ENCODE data around the gene MYO1B. TPM values are rescaled to one million over a fixed set of nuclear protein-coding genes. Genes with fewer than 3 reads are reported as not detected.

Gene MYO1B
- total and polyA plus RNA-seq, 2 donors (not counting 1 experiment from before 2014, with no cell fraction given), result 151 to 194 TPM

- TF ChIP-seq, protein P1, sequence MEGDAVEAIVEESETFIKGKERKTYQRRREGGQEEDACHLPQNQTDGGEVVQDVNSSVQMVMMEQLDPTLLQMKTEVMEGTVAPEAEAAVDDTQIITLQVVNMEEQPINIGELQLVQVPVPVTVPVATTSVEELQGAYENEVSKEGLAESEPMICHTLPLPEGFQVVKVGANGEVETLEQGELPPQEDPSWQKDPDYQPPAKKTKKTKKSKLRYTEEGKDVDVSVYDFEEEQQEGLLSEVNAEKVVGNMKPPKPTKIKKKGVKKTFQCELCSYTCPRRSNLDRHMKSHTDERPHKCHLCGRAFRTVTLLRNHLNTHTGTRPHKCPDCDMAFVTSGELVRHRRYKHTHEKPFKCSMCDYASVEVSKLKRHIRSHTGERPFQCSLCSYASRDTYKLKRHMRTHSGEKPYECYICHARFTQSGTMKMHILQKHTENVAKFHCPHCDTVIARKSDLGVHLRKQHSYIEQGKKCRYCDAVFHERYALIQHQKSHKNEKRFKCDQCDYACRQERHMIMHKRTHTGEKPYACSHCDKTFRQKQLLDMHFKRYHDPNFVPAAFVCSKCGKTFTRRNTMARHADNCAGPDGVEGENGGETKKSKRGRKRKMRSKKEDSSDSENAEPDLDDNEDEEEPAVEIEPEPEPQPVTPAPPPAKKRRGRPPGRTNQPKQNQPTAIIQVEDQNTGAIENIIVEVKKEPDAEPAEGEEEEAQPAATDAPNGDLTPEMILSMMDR (conservative IDR thresholded peaks at IDR 0.05 in 1 of 2, IDR thresholded peaks at IDR 0.05 in 1 of 2; ENCODE audit: low read depth in 1 of 2, low read length in 2 of 2), result no peak
- TF ChIP-seq EZH2 (IDR thresholded peaks at IDR 0.05; ENCODE audit: low read length, missing control alignments), result no peak
- no peaks in the 10 kb centered on the region for H4K20me1 ChIP-seq (ENCODE audit: control insufficient read depth, extremely low read depth, insufficient read depth, low read length)
- H2AFZ ChIP-seq (ENCODE audit: low read length), result no peak overlapping the region
- H3K4me3 ChIP-seq (replicated peaks in 1 of 4; ENCODE audit: control extremely low read depth in 1 of 4, insufficient read depth in 1 of 4, low read depth in 3 of 4, low read length in 4 of 4), result no peak overlapping the region
- H3K27ac ChIP-seq (ENCODE audit: insufficient read depth, low read length), result no peak overlapping the region
- no peaks in the 10 kb centered on the region for H3K27me3 ChIP-seq (ENCODE audit: control insufficient read depth, insufficient read depth, low read length)
- H3K79me2 ChIP-seq (ENCODE audit: control insufficient read depth, insufficient read depth, low read length), result no peaks in the 10 kb centered on the region
- DNase-seq (ENCODE audit: low read depth in 2 of 2), result peak; percentile 10 to 65
- no peaks in the 10 kb centered on the region for H3K36me3 ChIP-seq (ENCODE audit: control insufficient read depth, insufficient read depth, low read length)
- H3K4me1 ChIP-seq (ENCODE audit: control insufficient read depth, extremely low read depth, insufficient read depth, low read length), result no peaks in the 10 kb centered on the region
- no peak overlapping the region for H3K9ac ChIP-seq (ENCODE audit: insufficient read depth, low read length)
- H3K4me2 ChIP-seq (ENCODE audit: extremely low read depth, insufficient read depth, low read length), result peak overlapping the region; percentile 21
- H3K9me3 ChIP-seq (ENCODE audit: control insufficient read depth, insufficient read depth, low read depth, low read length), result no peaks in the 10 kb centered on the region
Observed at GRCh38 chr2:191441496-191442214, 196.5 kb downstream of the MYO1B start.

- no peak for DNase-seq (ENCODE audit: low read depth in 2 of 2)
- H3K4me1 ChIP-seq (ENCODE audit: control insufficient read depth, extremely low read depth, insufficient read depth, low read length), result no peaks in the 10 kb centered on the region
- H3K27ac ChIP-seq (ENCODE audit: insufficient read depth, low read length), result no peak overlapping the region
- no peak overlapping the region for H3K4me2 ChIP-seq (ENCODE audit: extremely low read depth, insufficient read depth, low read length)
- H3K27me3 ChIP-seq (ENCODE audit: control insufficient read depth, insufficient read depth, low read length), result no peaks in the 10 kb centered on the region
- H2AFZ ChIP-seq (ENCODE audit: low read length), result no peak overlapping the region
- H4K20me1 ChIP-seq (ENCODE audit: control insufficient read depth, extremely low read depth, insufficient read depth, low read length), result no peaks in the 10 kb centered on the region
- H3K4me3 ChIP-seq (replicated peaks in 1 of 4; ENCODE audit: control extremely low read depth in 1 of 4, insufficient read depth in 1 of 4, low read depth in 3 of 4, low read length in 4 of 4), result no peak overlapping the region
- no peaks in the 10 kb centered on the region for H3K9me3 ChIP-seq (ENCODE audit: control insufficient read depth, insufficient read depth, low read depth, low read length)
- no peak overlapping the region for H3K9ac ChIP-seq (ENCODE audit: insufficient read depth, low read length)
- TF ChIP-seq, protein P1 (conservative IDR thresholded peaks at IDR 0.05 in 1 of 2, IDR thresholded peaks at IDR 0.05 in 1 of 2; ENCODE audit: low read depth in 1 of 2, low read length in 2 of 2), result no peak
- no peak for TF ChIP-seq EZH2 (IDR thresholded peaks at IDR 0.05; ENCODE audit: low read length, missing control alignments)
- no peaks in the 10 kb centered on the region for H3K79me2 ChIP-seq (ENCODE audit: control insufficient read depth, insufficient read depth, low read length)
- H3K36me3 ChIP-seq (ENCODE audit: control insufficient read depth, insufficient read depth, low read length), result no peaks in the 10 kb centered on the region
Observed at GRCh38 chr2:191443446-191443845, 198.2 kb downstream of the MYO1B start.

- TF ChIP-seq EZH2 (IDR thresholded peaks at IDR 0.05; ENCODE audit: low read length, missing control alignments), result no peak
- TF ChIP-seq, protein P1 (conservative IDR thresholded peaks at IDR 0.05 in 1 of 2, IDR thresholded peaks at IDR 0.05 in 1 of 2; ENCODE audit: low read depth in 1 of 2, low read length in 2 of 2), result no peak
- Histone ChIP-seq H3K9ac (ENCODE audit: insufficient read depth, low read length) (no peak overlapping the region), H3K27ac (ENCODE audit: insufficient read depth, low read length) (no peak overlapping the region), H3K4me1 (ENCODE audit: control insufficient read depth, extremely low read depth, insufficient read depth, low read length) (no peaks in the 10 kb centered on the region), H3K4me3 (replicated peaks in 1 of 4; ENCODE audit: control extremely low read depth in 1 of 4, insufficient read depth in 1 of 4, low read depth in 3 of 4, low read length in 4 of 4) (no peak overlapping the region), H3K27me3 (ENCODE audit: control insufficient read depth, insufficient read depth, low read length) (no peaks in the 10 kb centered on the region), H3K9me3 (ENCODE audit: control insufficient read depth, insufficient read depth, low read depth, low read length) (no peaks in the 10 kb centered on the region), H3K4me2 (ENCODE audit: extremely low read depth, insufficient read depth, low read length) (no peak overlapping the region), H4K20me1 (ENCODE audit: control insufficient read depth, extremely low read depth, insufficient read depth, low read length) (no peaks in the 10 kb centered on the region), H2AFZ (ENCODE audit: low read length) (no peak overlapping the region), H3K79me2 (ENCODE audit: control insufficient read depth, insufficient read depth, low read length) (no peaks in the 10 kb centered on the region), H3K36me3 (ENCODE audit: control insufficient read depth, insufficient read depth, low read length) (no peaks in the 10 kb centered on the region)
- DNase-seq (ENCODE audit: low read depth in 2 of 2), result no peak
Observed at GRCh38 chr2:191446910-191447309, 201.7 kb downstream of the MYO1B start.

Data from fibroblast of lung (primary cell).